MM.1S (cell line): Measurements from ENCODE around the gene CEP164.

Source experiments
- EZH2phosphoT487 ChIP-seq: fragments of 300-600 bp; sonication (generic); IDR thresholded peaks from 2 replicates; pipeline ENCODE4 v1.6.1; 2018; ENCODE audit warnings: antibody characterized with exemption, low read length
- TF ChIP-seq, protein P1 (sequence below): fragments of 300-600 bp; sonication (generic); IDR thresholded peaks from 2 replicates; pipeline ENCODE4 v1.5.1; 2016; ENCODE audit warnings: antibody characterized with exemption, low read length, mixed read lengths

DNA sequence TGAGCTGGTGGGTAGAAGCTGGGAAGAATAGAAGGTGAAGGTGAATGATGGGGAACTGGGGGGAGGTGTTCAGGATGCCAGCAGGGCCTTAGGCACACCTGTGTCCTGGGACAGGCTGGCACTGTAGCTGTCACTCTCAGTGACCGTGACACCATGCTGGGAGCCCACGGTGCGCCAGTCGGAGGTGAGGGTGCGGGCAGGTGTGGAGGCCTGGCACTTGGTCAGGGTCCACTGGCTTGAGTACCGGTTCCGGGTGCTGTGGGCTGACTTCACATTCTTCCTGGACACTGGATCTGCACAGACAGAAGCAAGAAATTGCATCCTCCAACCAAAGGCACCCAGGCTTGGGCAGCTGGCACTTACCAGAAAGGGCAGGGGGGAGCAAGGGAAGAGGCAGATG lies 103.8 kb downstream of the CEP164 start:
- TF ChIP-seq, protein P1, sequence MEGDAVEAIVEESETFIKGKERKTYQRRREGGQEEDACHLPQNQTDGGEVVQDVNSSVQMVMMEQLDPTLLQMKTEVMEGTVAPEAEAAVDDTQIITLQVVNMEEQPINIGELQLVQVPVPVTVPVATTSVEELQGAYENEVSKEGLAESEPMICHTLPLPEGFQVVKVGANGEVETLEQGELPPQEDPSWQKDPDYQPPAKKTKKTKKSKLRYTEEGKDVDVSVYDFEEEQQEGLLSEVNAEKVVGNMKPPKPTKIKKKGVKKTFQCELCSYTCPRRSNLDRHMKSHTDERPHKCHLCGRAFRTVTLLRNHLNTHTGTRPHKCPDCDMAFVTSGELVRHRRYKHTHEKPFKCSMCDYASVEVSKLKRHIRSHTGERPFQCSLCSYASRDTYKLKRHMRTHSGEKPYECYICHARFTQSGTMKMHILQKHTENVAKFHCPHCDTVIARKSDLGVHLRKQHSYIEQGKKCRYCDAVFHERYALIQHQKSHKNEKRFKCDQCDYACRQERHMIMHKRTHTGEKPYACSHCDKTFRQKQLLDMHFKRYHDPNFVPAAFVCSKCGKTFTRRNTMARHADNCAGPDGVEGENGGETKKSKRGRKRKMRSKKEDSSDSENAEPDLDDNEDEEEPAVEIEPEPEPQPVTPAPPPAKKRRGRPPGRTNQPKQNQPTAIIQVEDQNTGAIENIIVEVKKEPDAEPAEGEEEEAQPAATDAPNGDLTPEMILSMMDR, result no peak
- no peak for TF ChIP-seq EZH2phosphoT487
